ENCODE results near the gene JUNB.
"Not testable (repeated sequence)": the region's sequence is repeated elsewhere in the genome, so short reads cannot be mapped to it uniquely, and the experiment has no call there.

JUNB gene

DNA sequence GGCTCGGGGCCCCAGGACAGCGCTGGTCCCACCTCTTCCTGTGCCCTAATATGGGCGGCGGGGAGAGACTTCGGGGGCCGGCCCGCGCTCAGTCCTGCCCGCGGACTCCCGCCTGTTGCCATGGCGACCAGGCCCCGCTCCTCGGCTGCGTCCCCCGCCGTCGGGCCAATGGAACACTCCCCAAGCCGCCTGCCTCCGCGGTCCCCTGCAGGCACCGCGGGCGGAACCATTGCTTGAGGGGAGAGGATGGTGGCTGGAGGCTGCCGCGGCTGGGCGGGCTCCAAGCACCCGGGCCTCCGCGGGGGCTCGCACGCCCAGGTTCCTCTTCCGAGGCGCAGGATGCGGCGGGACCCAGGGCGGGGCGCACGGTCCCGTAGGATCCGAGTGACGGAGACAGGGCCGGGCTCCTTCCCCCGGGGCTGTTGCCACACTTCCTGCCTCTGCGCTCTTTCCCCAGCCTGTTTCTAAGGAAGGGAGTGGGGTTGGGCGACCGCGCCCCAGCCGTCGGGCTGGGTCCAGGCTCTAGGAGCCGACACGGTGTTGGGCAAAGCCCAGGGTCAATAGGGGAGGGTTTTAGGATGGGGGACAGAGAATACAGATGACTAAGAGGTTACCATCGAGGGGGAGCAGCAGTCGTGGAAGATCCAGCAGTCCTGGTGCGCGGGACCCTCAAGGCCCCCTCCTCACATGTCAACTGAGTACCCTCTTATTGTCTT is 1.2 kb upstream of the JUNB start:
- DNase-seq, result peak; percentile 97

DNA sequence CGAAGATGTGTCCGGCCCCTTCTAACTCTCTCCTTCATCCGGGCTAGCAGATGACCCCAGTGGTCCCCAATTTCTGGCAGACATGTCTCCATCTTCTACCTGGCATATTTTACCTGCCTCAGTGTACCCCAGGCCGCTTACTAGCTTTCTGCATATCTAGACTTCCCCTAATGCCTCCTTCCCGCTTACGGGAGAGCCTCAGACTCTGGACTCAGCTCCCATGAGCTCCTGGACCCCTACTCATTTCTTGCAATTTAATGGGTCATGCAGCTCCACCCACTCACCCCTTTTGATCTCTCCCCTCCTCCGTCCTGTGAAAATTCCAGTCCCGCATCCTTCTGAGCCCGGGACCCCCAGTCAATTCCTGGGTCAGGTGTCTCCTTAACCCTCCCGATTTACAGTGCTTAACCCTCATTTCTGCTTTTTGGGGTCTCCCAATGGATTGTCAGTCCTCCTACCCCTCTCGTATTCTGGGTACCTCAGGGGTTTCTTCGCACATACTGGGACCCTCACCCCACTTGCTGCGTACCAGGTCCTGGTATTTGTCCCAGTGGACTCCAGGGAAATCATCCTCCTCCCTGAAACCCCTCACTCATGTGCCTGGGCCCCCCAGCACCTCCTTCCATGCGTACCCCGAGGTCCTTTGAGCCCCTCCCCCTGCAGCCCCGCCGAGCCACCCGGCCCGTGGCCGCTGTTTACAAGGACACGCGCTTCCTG is 500 bp upstream of the JUNB start:
- no peak for DNase-seq

DNA sequence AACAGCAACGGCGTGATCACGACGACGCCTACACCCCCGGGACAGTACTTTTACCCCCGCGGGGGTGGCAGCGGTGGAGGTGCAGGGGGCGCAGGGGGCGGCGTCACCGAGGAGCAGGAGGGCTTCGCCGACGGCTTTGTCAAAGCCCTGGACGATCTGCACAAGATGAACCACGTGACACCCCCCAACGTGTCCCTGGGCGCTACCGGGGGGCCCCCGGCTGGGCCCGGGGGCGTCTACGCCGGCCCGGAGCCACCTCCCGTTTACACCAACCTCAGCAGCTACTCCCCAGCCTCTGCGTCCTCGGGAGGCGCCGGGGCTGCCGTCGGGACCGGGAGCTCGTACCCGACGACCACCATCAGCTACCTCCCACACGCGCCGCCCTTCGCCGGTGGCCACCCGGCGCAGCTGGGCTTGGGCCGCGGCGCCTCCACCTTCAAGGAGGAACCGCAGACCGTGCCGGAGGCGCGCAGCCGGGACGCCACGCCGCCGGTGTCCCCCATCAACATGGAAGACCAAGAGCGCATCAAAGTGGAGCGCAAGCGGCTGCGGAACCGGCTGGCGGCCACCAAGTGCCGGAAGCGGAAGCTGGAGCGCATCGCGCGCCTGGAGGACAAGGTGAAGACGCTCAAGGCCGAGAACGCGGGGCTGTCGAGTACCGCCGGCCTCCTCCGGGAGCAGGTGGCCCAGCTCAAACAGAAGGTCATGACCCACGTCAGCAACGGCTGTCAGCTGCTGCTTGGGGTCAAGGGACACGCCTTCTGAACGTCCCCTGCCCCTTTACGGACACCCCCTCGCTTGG is 966 bp downstream of the JUNB start:
- peak; percentile 74 for DNase-seq

DNA sequence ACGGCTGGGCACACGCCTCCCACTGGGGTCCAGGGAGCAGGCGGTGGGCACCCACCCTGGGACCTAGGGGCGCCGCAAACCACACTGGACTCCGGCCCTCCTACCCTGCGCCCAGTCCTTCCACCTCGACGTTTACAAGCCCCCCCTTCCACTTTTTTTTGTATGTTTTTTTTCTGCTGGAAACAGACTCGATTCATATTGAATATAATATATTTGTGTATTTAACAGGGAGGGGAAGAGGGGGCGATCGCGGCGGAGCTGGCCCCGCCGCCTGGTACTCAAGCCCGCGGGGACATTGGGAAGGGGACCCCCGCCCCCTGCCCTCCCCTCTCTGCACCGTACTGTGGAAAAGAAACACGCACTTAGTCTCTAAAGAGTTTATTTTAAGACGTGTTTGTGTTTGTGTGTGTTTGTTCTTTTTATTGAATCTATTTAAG is 1.6 kb downstream of the JUNB start:
- DNase-seq, result no peak

DNA sequence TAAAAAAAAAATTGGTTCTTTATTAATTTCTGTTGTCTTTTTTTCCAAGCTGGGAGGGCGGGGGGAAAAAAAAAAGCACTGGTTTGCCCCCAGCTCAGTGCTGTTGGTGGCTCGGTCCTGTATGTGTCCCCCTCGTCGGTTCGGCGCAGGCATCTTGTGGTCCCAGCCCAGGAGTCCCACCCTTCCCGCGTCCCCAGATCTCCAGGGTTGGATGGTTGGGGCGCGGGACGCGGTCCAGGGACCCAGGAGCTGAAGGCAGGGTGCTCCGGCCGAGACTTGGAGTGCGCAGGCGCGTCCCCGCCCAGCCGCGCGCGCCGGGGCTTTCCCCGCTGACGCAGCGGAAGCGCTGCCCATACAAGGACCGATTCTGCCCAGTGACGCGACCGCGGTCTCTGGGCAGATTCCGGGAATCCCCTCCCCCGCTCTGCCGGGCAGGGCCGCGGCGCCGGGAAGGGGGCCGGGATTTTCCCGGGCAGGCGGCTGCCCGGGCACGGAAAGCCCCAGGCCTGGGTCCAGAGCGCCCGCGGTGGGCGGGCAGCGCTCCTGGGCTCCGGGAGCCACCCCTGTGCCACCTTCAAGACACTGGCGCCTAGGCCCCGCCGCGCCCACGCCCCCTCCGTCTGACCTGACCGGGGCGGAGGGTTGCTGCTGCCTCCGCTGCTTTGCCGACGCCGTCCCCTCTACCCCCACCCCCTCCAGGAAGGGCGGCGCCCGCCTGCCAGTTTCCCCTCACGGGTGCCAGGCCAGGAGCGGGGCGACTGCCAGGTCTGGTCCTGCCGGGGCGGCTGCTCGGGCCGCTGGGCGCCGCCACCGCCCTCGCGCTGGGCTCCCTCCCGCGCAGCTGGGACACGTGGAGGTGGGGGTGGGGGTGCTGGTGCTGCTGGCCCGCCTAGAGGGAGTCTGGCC is 2.3 kb downstream of the JUNB start:
- DNase-seq, result peak; percentile 96

DNA sequence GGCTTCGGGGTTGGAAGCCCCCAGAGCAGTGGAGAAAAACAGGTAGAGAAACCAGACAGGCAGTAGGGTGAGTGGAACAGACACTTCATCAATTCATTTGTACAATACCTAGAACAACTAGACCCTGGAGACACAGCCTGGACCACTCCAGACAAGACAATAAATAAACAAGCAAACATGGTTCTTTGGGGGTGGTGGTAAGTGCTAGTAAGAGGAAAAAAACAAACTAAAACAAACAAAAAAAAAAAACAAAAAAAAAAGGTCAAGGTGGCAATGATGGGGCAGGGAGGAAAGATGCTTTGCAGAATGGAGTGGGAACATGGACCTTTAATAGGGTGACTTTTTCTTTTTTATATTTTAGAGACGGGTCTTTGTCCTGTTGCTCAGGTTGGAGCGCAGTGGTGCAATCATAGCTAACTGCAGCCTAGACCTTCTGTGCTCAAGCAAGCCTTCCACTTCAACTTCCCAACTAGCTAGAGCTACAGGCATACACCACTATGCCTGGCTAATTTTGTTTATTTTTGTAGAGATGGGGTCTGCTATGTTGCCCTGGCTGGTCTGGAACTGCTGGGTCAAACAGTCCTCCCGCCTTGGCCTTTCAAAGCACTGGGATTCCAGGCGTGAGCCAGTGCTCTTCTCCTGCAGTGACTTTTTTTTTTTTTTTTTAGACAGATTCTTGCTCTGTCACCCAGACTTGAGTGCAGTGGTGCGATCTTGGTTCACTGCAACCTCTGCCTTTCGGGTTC is 3.1 kb downstream of the JUNB start:
- peak; percentile 64 for DNase-seq

DNA sequence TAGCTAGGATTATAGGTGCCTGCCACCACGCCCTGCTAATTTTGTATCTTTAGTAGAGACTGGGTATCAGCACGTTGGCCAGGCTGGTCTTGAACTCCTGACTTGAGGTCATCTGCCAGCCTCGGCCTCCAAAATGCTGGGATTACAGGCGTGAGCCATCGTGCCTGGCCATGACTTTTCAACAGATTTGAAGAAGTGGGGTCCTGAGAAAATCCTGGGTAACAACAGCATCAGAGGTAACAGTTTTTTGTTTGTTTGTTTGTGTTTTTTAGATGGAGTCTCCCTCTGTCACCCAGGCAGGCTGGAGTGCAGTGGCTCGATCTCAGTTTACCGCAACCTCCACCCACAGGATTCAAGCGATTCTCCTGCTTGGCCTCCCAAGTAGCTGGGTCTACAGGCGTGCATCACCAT is 3.7 kb downstream of the JUNB start:
- DNase-seq, result no peak

DNA sequence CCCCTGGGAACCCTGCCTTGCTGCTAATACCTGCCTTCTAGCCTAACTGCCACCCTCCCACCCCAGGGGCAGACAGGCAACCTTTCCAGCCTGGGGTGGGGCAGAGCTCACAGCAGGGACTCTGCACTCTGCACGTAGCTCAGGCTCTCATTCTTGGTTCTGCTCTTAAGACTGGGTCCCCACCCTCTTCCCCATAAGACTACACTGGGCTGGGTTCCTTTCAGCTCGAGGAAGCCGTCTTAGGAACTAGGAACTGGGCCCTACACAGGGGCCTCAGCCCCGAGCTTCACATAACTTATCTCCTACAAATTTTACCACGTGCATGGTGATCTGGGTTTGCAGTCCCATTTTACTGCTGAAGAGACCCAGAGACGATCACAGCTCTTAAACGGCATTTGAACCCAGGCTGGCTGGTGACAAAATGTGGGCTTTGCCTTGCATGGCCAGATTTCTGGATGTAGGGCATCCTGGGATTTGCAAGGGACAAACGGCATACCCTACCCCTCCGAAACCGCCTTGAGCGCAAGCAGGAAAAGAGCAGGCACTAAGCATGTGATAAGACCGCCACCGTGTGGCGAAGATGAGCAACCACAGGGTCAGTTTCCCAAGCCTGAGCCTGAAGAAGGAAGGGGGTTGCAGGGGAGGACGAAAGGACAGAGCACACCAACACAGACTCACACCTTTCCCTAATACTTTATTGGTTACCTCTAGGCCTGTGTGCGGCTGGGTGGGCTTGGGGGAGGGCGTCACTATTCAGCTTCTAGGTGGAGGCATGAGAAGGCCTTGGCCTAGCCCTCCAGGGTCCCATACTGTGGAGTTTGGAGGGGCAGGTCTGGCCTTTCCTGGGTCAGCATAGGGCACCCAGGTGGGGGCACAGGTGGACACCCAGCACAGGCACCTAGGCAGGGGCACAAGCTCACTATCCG is 5.1 kb downstream of the JUNB start:
- peak; percentile 85 for DNase-seq

DNA sequence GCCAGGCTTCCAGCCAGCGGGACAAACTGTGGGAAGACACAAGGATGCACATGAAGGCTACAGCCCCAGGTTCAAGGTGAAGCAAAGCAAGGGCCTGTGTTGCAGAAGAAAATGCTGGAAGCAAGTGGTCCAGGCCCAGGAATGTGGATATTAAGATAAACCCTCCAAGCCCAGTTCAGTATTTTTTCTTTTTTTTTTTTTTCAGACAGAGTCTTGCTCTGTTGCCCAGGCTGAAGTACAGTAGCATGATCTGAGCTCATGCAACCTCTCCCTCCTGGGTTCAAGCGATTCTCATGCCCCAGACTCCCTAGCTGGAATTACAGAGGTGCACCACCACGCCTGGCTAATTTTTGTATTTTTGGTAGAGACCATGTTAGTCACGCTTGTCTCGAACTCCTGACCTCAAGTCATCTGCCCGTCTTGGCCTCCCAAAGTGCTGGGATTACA is 5.9 kb downstream of the JUNB start:
- peak; percentile 7 for DNase-seq

DNA sequence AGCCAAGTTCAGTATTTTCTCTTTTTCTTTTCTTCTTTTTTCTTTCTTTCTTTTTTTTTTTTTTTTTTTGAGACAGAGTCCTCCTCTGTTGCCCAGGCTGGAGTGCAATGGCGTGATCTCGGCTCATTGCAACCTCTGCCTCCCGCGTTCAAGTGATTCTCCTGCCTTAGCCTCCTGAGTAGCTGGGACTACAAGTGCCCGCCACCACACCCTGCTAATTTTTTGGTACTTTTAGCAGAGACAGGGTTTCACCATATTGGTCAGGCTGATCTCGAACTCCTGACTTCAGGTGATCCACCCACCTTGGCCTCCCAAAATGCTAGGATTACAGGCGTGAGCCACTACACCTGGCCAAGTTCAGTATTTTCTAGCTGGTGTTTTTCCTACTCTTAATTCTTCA is 6.3 kb downstream of the JUNB start:
- not testable (repeated sequence) for DNase-seq

DNA sequence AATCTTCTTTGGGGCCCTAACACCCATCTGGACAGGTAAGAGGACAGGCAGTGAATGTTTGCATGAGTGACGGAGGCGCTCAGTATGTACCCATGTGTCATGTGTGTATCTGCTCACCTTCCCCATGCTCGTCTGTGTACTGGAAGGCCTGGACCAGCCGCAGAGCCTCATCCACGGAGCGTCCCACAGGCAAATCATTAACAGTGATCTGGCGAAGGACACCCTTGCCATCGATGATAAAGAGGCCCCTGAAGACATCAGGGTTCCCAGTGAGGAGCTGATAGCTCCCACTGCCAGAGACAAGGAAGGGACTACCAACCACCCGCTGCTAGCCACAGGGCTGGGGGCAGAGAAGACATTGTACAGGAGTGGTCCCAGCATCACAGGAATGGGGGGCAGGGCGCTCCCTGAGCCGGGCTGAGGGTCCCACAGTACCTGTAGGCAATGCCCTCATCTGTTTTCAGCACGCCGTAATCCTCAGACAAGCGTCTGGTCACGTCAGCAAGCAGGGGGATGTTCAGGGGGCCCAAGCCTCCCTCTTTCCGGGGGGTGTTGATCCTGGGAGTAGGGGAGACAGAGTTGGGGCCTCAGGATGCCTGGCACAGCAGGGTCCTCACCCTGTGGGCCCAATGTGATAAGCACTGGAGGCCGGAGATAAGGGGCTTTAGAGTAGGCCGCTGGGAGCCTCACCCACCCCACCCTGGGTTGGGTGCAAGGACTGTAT is 8.6 kb downstream of the JUNB start:
- no peak for DNase-seq

DNA sequence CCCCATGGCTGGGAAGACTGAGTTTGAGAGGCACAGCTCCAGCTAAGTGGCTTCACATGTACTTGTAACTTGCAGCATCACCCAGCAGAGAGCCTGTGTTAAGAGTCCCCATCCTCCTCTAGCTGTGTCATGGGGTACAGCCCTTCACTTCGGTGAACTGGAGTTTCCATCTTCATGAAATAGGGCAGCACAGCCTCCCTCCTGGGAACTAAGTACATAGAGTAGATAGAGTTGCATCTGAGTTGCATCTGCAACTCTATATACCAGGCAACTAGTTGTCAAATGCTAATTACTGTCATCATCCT is 9.1 kb downstream of the JUNB start:
- DNase-seq, result no peak

DNA sequence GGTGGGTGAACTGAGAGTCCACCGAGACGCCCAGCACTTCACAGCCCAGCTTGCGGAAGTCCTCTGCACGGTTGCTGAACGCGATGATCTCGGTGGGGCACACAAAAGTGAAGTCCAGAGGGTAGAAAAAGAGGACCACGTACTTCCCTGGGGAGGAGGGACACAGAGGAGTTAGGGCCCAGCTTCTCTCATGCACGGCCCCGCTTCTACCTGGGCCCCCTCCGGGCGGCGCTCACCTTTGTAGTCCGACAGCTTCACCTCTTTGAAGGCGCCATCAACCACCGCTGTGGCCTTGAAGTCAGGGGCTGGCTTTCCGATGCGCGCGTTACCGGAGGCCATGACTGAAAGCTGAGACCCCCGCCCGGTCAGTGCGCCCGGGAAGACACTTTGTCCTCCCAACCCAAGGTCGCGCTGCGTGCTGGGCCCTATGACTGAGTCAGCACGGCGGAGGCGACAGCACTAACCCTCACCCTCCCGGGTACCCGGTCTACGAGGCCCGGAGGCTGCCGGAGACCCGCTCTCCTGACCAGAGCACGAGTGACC is 9.7 kb downstream of the JUNB start:
- DNase-seq, result peak; percentile 13

DNA sequence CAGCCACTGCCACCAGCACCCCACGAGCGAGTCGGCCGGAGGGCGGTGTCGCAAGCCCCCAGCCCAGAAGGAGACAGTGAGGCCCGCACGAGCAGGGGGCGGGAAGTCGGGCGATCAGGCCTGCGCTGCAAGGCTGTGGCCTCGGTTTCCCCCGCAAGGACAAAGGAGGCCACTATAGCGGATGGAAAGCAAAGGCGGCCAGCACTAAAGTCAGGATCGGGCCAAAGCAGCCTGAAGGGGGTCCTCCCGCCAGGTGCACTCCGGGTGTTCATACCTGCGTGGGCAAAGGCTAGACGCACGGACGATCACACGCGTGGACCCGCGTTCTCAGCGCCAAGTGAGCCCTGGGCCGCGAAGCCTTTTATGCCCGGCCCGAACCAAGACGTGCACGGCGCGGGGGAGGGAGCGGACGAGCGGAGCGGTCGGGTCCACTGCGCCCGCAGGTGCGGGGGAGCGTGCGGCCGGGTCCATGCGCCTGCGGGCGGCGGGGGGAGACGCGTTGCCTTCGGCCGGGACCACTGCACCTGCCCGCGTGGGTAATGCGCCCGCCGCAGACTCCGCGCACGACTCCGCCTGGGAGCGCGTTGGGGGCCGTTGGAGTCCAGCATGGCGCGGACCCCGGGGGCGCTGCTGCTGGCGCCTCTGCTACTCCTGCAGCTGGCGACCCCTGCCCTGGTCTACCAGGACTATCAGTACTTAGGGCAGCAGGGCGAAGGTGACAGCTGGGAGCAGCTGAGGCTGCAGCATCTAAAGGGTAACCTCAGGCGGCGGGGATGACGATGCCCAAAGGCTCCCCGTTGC is 10.4 kb downstream of the JUNB start, which contains the start of the genes PRDX2 and THSD8:
PRDX2 (minus strand) TSS at position 335 of the 801 bp plus-strand sequence. CDS start 539 bp downstream, outside the sequence.
THSD8 (plus strand) TSS at position 604 of the 801 bp plus-strand sequence; CDS start at position 607, 3 bp downstream.
- DNase-seq, result peak; percentile 81

DNA sequence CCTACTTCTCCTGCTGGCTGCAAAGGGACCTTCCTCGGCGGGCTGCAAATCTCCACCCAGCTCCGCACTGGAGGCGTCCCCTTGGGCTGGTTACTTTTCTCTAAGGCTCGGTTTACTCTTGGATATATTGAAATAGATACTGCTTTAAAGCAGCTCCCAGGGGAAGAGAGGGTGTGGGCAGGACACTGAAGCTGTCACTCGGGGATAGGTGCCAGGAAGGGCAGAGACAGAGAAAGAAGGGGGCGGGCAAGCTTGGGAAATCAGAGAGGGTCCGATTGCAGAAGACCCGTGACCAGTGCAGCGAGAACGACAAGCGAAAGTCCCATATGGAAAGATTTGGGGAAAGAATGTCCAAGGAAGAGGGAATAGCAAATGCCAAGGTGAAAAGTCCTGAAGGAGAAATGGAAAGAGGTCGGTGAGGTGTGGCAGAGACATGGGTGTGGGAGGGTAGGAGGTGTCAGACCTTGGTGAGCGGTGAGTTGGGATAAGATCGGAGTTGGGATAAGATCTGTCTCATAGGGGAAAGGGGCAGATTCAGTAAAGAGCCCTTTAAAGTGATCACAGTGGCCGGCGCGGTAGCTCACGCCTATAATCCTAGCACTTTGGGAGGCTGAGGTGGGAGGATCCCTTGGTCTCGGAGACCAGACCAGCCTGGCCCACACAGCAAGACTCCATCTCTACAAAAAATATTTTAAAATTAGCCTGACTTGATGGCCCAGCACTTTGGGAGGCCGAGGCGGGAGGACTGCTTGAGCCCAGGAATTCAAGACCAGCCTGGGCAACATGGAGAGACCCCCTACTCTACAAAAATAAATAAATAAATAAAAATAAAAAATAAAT is 11.2 kb downstream of the JUNB start:
- DNase-seq, result no peak

DNA sequence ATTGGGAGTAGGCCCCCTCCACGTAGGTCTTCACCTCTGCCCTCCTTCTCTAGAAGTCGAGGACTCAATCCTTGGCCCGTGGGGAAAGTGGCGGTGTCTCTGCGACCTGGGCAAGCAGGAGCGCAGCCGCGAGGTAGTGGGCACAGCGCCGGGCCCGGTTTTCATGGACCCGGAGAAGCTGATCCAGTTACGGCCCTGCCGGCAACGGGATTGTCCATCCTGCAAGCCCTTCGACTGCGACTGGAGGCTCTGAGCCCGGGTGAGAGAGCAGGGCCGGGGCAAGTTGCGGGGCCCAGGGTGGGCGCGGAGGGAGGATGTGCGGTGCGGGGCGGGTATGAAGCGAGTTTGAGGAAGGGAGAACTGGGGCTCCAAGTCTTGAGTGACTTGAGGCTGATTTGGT is 12.8 kb downstream of the JUNB start:
- no peak for DNase-seq

DNA sequence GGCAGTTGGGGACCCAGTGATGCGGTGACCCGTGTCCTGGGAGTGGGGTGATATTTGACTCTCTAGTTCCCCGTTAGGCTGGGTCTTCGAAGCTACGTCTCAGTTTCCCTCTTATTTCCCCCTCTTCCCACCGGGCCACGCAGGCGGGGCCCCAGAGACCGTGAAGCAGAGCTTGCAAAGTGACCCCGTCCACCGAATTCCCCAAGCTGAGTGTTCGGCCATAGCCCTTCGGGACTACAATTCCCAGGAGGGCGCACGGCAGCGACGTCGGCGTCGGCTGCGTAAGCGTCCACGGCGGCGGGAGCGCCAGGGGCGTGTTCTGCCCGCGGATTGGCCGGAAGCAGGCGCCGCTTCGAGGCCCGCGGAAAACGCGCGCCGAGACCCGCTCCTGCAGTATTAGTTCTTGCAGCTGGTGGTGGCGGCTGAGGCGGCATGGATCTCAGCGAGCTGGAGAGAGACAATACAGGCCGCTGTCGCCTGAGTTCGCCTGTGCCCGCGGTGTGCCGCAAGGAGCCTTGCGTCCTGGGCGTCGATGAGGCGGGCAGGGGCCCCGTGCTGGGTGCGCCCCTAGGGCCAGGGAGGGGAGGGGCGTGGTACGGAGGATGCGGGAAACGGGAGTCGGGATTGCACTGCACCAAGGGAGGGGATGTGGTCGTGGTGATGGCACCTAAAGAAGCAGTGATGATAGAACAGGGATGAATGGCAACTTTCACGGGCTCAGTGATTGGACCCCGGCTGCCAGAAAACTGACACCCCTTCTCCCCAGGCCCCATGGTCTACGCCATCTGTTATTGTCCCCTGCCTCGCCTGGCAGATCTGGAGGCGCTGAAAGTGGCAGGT is 15.2 kb downstream of the JUNB start, which contains the start of gene RNASEH2A:
RNASEH2A (plus strand) TSS at position 343 of the 840 bp plus-strand sequence; CDS start at position 433, 90 bp downstream.
- DNase-seq, result peak; percentile 88
